ENCODE results near the gene B3GALT4.

DNA sequence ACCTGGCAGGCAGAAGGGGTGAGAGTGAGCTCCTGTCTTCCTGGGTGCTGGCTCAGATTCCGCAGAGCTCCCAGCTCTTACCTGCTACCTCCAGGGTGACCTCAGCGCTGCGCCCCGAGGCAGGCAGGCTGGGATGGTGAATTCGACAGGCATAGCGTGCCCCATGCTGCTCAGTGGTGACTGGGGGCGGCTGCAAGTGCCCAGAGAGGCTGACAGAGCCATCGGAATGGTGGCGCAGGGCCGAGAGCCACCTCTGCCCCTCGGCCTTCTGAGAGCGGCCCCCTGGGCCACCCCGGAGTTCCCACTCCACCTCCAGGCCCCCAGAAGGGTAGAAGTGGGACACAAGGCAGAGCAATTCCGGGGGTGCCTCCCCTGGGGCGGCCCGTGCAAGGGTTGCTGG, 27.3 kb downstream of the B3GALT4 start:
- TF ChIP-seq, protein P1, sequence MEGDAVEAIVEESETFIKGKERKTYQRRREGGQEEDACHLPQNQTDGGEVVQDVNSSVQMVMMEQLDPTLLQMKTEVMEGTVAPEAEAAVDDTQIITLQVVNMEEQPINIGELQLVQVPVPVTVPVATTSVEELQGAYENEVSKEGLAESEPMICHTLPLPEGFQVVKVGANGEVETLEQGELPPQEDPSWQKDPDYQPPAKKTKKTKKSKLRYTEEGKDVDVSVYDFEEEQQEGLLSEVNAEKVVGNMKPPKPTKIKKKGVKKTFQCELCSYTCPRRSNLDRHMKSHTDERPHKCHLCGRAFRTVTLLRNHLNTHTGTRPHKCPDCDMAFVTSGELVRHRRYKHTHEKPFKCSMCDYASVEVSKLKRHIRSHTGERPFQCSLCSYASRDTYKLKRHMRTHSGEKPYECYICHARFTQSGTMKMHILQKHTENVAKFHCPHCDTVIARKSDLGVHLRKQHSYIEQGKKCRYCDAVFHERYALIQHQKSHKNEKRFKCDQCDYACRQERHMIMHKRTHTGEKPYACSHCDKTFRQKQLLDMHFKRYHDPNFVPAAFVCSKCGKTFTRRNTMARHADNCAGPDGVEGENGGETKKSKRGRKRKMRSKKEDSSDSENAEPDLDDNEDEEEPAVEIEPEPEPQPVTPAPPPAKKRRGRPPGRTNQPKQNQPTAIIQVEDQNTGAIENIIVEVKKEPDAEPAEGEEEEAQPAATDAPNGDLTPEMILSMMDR (IDR thresholded peaks at IDR 0.05): no peak
- TF ChIP-seq POLR2A (IDR thresholded peaks at IDR 0.05) (no peak), POLR2AphosphoS5 (IDR thresholded peaks at IDR 0.05) (no peak)

Measured in breast epithelium (tissue), 3 donors.